Vagina (tissue), 2 donors: ENCODE data around the gene NACA2.

Experiments used
- POLR2A ChIP-seq, 2 donors: fragments of 450-650 bp; IDR thresholded peaks; one replicate each; pipeline ENCODE4 v1.6.1; 2017; ENCODE audit warnings: antibody characterized with exemption in 2 of 2, mild to moderate bottlenecking in 2 of 2, moderate library complexity in 2 of 2
- POLR2AphosphoS5 ChIP-seq, 2 donors: sonication (generic); formaldehyde crosslinking; IDR thresholded peaks; one replicate each; pipeline ENCODE4 v1.9.0; 2017; ENCODE audit warnings: antibody characterized with exemption in 2 of 2, mild to moderate bottlenecking in 2 of 2, low read depth in 1 of 2; ENCODE audit not compliant: insufficient read depth in 1 of 2
- TF ChIP-seq, protein P1 (sequence below), 3 experiments: fragments of 450-650 bp in 2 of 3; fragments of 200-600 bp in 1 of 3; sonication (generic) in 1 of 3; IDR thresholded peaks; one replicate each; pipeline ENCODE4 v1.5.1; 2017 to 2019; ENCODE audit warnings: antibody characterized with exemption in 3 of 3, mild to moderate bottlenecking in 2 of 3, moderate library complexity in 2 of 3

GRCh38 chr17:61600621-61601020, 9.6 kb upstream of the NACA2 start:
- TF ChIP-seq, protein P1, sequence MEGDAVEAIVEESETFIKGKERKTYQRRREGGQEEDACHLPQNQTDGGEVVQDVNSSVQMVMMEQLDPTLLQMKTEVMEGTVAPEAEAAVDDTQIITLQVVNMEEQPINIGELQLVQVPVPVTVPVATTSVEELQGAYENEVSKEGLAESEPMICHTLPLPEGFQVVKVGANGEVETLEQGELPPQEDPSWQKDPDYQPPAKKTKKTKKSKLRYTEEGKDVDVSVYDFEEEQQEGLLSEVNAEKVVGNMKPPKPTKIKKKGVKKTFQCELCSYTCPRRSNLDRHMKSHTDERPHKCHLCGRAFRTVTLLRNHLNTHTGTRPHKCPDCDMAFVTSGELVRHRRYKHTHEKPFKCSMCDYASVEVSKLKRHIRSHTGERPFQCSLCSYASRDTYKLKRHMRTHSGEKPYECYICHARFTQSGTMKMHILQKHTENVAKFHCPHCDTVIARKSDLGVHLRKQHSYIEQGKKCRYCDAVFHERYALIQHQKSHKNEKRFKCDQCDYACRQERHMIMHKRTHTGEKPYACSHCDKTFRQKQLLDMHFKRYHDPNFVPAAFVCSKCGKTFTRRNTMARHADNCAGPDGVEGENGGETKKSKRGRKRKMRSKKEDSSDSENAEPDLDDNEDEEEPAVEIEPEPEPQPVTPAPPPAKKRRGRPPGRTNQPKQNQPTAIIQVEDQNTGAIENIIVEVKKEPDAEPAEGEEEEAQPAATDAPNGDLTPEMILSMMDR (IDR thresholded peaks at IDR 0.05): no peak
- TF ChIP-seq POLR2A (IDR thresholded peaks at IDR 0.05) (no peak), POLR2AphosphoS5 (IDR thresholded peaks at IDR 0.05; ENCODE audit: insufficient read depth in 1 of 2, low read depth in 1 of 2) (no peak)
